ENCODE measurements around the gene DES. TPM values are rescaled to one million over a fixed set of nuclear protein-coding genes. Genes with fewer than 3 reads are reported as not detected.
A peak's percentile ranks its signal among the peaks of the same experiment; 100 is the strongest.

DES gene
- total RNA-seq, 2 experiments from 2014 or later, result not detected

DNA sequence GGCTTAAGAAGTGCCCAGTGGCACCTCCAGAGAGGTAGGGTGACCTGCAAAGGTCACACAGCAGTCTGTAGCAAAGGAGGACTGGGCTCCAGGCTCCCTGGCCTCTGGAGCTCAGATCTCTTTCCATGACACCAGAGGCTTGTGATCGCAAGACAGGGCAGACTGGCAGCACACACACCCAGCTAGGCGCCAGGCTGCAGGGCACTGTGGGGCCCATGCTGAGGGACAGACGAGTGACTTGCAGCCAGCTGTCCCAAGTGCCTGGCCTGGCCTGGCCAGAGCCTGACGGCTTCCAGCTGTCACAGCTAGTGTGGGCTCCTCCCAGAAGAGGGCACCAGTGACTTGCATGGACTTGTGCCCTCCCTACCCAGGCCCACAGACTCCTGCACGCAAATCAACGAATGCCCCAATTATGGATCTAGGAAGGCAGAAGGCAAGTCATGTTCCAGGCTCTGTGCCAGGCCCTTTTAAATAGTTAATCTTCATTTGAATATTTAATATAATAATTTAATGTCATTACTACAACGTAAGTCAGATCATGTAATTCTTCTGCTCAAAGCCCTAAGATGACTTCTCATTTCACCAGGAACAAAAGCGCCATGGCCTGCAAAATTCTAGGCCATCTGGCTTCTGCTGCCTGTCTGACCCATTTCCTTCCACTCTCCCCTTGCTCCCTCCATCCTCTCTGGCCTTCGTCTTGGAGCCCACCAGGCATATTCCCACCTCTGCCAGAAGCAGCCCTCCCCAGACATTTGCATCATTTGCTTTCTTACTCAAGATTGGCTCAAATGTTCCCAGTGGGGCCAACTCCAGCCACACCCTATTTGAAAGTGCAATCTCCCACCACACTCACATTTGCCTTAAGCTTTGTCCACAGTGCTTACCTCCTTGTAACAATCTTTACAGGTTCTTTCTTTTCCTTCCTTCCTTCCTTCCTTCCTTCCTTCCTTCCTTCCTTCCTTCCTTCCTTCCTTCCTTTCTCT is 12.7 kb downstream of the DES start:
- peak; percentile 67 for ATAC-seq (ENCODE audit: low read depth)
- no peak for DNase-seq
- peaks cover 45% of the 10 kb centered on the region for H3K27me3 Mint-ChIP-seq
- peaks cover 3% of the 10 kb centered on the region for H3K4me1 Mint-ChIP-seq
- H3K27ac Mint-ChIP-seq, result no peak overlapping the region
- POLR2A ChIA-PET, result interaction anchor here (1.6 kb wide), 1 partner anchor 27 kb away, joined by 3 read pairs; no protein-coding TSS in a partner anchor
- no peak overlapping the region for H3K4me3 Mint-ChIP-seq
- H3K9me3 Mint-ChIP-seq, result no peaks in the 10 kb centered on the region
- no peaks in the 10 kb centered on the region for H3K36me3 Mint-ChIP-seq

DNA sequence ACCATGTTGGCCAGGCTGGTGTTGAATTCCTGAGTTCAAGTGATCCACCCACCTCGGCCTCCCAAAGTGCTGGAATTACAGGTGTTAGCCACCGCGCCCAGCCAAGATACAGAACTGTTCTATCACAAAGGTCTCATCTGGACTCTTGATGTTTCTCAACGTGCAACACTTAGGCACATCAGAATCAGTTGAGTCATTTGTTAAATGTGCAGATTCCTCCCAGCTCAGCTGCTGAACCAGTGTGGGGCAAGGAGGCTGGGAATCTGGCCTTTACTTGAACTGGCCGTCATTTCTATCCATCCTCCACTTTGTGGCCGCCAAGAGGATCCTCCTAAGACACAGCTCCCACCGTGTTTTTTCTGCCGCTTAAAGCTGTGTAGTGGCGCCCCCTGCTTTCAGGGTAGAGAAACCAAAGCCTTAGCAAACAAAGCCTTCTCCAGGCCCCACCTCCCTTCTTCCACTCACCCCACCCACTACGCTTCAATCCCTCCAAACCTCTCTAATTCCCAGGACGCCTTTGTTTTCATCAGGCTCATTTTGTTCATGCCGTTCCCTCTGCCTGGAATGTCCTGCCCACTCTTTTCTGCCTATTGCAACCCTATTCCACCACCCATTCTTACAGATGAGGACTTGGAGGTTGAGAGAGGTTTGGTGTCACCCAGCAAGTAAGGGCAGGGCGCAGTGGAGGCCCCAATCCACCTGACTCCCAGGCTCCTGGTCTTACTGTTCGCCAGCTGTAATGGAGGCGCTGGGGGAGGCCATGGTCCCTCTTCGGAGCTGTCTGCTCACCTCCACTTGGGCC is 15.7 kb downstream of the DES start:
- peaks cover 3% of the 10 kb centered on the region for H3K4me1 Mint-ChIP-seq
- POLR2A ChIA-PET, result no interaction called here
- no peaks in the 10 kb centered on the region for H3K36me3 Mint-ChIP-seq
- H3K9me3 Mint-ChIP-seq, result no peaks in the 10 kb centered on the region
- DNase-seq, result no peak
- no peak overlapping the region for H3K27ac Mint-ChIP-seq
- peak; percentile 48 for ATAC-seq (ENCODE audit: low read depth)
- H3K4me3 Mint-ChIP-seq, result no peak overlapping the region
- peaks cover 33% of the 10 kb centered on the region for H3K27me3 Mint-ChIP-seq

DNA sequence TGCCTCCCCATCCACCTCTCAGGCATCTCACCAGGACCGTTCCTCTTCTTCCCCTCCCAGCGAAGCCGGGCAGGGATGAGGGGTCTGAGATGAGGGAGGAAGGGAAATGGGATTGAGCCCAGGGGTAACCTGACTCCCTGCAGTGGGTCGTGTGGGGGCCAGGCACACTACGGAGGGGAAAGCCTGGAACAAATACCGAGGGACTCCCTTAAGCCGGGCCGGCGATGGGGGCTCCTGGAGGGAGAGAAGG is 16.2 kb downstream of the DES start:
- H3K27me3 Mint-ChIP-seq, result peaks cover 33% of the 10 kb centered on the region
- no peaks in the 10 kb centered on the region for H3K9me3 Mint-ChIP-seq
- no peak overlapping the region for H3K27ac Mint-ChIP-seq
- H3K4me1 Mint-ChIP-seq, result peaks cover 3% of the 10 kb centered on the region
- ATAC-seq (ENCODE audit: low read depth) (no peak), DNase-seq (no peak)
- no peaks in the 10 kb centered on the region for H3K36me3 Mint-ChIP-seq
- POLR2A ChIA-PET, result no interaction called here
- no peak overlapping the region for H3K4me3 Mint-ChIP-seq

DNA sequence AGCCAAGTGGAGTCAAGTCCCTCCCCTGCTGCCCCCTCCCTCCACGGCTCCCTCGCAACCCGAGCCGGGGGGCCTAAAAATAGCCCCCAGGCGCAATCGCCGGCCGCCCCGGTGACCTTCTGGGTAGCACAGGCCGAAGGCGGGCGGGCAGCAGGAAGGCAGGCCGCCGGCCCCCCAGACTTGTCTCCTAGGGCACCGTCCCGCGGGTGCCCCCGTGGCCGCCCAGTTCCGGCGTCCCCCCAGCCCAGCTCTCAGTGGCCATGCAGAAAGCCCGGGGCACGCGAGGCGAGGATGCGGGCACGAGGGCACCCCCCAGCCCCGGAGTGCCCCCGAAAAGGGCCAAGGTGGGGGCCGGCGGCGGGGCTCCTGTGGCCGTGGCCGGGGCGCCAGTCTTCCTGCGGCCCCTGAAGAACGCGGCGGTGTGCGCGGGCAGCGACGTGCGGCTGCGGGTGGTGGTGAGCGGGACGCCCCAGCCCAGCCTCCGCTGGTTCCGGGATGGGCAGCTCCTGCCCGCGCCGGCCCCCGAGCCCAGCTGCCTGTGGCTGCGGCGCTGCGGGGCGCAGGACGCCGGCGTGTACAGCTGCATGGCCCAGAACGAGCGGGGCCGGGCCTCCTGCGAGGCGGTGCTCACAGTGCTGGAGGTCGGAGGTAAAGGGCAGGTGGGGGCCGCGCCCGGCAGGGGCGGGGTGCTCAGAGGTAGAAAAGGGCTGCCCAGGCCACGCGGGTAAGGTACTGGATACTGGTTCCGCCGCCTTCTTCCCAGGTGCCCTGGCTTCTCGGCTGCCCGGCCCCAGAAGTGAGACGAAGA is 16.7 kb downstream of the DES start, which contains the start of gene SPEG:
Gene SPEG (plus strand): TSS at position 126 of the 808 bp plus-strand sequence. CDS start 135 bp downstream, at position 261.
- Mint-ChIP-seq H3K27ac (no peak within 1 kb of the TSS), H3K4me1 (peaks cover 3% of the 10 kb centered on the region), H3K27me3 (peaks cover 33% of the 10 kb centered on the region), H3K4me3 (no peak within 1 kb of the TSS), H3K9me3 (no peaks in the 10 kb centered on the region), H3K36me3 (no peaks in the 10 kb centered on the region)
- POLR2A ChIA-PET, result no interaction called here
- DNase-seq, result no peak
- ATAC-seq (ENCODE audit: low read depth), result peak; percentile 26

DNA sequence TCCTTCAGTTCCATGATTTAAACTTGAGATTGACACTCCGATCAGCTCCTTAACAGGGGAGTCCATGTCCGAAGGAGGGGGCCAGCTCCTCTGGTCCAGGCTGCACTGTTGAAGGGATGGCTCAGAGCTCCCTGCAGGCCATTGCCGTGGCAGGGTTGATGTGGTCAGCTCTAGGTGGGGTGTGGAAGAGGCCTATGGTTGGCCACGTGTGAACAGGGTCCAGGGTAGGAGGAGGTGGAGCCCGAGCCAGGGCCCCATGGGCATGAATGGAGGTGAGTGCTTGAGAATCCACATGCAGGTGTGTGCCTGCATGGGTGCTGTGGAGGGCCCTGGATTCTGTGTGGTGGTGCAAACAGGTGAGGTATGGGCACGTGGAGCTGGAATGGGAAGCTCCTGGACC is 17.5 kb downstream of the DES start:
- H3K27me3 Mint-ChIP-seq, result peaks cover 38% of the 10 kb centered on the region
- ATAC-seq (ENCODE audit: low read depth) (no peak), DNase-seq (no peak)
- H3K27ac Mint-ChIP-seq, result no peak overlapping the region
- peaks cover 3% of the 10 kb centered on the region for H3K4me1 Mint-ChIP-seq
- no peaks in the 10 kb centered on the region for H3K36me3 Mint-ChIP-seq
- H3K9me3 Mint-ChIP-seq, result no peaks in the 10 kb centered on the region
- POLR2A ChIA-PET, result no interaction called here
- H3K4me3 Mint-ChIP-seq, result no peak overlapping the region

DNA sequence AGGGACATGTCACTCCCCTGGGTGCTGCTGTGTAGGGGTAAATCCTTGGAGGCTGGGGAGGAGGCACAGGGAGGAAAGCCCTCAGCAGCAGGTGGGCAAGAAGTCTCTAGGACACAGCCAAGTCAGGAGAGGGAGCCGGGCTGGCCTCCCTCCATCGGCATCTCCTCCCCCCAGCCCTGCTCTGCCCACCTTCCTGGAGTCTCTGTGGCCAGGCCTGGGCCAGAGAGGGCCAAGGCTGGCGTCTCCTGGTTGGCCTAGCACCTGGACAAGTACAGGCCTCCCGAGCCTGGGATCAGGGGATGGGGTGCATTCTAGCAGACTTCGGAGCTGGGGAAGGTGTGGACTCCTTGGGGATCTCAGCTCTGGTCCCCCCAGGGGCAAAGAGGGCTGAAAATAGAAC is 18.3 kb downstream of the DES start:
- H3K27ac Mint-ChIP-seq, result no peak overlapping the region
- DNase-seq (no peak), ATAC-seq (ENCODE audit: low read depth) (no peak)
- H3K27me3 Mint-ChIP-seq, result peaks cover 46% of the 10 kb centered on the region
- no peaks in the 10 kb centered on the region for H3K9me3 Mint-ChIP-seq
- H3K4me1 Mint-ChIP-seq, result peaks cover 6% of the 10 kb centered on the region
- H3K36me3 Mint-ChIP-seq, result no peaks in the 10 kb centered on the region
- H3K4me3 Mint-ChIP-seq, result no peak overlapping the region
- POLR2A ChIA-PET, result interaction anchor here (1.0 kb wide), 1 partner anchor 15 kb away, joined by 4 read pairs; no protein-coding TSS in a partner anchor

DNA sequence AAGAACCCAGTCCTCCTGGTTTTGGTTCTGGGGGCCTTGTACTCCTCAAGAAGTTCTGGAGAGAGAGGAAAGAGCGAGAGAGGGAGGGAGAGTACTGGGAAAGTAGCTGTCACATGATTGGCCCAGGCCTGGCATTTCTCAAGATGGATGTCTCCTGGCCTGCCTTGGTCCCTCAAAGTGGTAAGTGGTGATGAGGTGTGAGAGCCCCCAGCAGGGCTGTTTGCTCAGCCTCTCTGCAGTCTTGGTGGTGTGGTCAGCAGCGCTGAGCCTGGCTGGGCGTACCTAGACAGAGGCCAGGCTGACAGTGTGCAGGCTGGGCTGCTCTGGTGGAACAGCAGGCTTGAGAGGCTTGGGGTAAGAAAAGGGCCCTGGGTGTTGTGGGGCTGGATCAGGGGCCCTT is 19.0 kb downstream of the DES start:
- POLR2A ChIA-PET, result interaction anchor here (1.0 kb wide), 1 partner anchor 15 kb away, joined by 4 read pairs; no protein-coding TSS in a partner anchor
- Mint-ChIP-seq H3K27ac (no peak overlapping the region), H3K27me3 (peaks cover 47% of the 10 kb centered on the region), H3K4me1 (peaks cover 6% of the 10 kb centered on the region), H3K4me3 (no peak overlapping the region), H3K36me3 (no peaks in the 10 kb centered on the region), H3K9me3 (no peaks in the 10 kb centered on the region)
- no peak for ATAC-seq (ENCODE audit: low read depth)
- DNase-seq, result no peak

DNA sequence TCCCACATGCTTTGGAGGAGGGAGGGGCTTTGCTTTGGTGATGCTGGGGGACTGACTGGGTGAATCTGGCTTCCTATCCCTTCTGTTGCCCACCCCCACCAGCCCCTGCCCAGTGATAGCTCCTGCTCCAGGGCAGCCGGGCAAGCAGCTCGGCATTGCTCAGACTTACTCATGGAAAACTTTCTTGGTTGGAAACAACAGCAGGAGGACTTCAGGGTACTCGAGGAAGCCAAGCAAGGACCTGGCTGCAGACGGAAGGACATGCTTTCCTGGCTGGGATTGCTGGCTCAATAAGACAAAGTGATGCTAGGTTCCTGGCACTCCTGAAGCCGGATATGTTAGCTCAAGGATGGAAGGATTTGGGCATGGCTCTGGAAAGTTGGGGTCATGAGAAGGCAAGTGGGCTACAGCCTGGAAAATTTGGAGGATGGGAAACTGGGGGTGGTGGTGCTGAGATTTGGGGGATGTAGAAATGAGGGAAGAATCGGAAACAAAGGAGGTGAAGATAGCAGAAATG is 19.6 kb downstream of the DES start:
- H3K36me3 Mint-ChIP-seq, result no peaks in the 10 kb centered on the region
- POLR2A ChIA-PET, result no interaction called here
- H3K9me3 Mint-ChIP-seq, result no peaks in the 10 kb centered on the region
- no peak for ATAC-seq (ENCODE audit: low read depth)
- H3K4me1 Mint-ChIP-seq, result peaks cover 9% of the 10 kb centered on the region
- H3K4me3 Mint-ChIP-seq, result no peak overlapping the region
- no peak overlapping the region for H3K27ac Mint-ChIP-seq
- H3K27me3 Mint-ChIP-seq, result peaks cover 47% of the 10 kb centered on the region
- no peak for DNase-seq

DNA sequence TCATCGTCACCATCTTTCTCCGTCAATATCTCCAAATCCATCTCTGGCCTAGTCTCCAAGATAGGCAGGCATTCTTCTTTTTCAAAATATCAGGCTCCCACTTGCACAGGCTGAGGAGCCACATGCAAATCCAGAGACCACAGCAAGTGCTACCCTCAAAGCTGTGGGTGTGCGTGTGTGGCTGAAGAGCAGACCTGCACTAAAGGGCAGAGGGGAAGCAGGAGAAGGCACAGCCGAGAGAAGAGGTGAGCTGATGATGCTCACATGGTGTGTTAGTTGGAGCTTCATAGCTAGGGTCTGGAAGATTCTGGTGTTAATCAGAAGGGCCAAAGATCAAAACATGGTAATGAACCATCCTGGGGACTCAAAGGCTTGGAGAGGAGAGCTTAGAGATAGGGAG is 20.3 kb downstream of the DES start:
- no peak for ATAC-seq (ENCODE audit: low read depth)
- peaks cover 10% of the 10 kb centered on the region for H3K4me1 Mint-ChIP-seq
- H3K4me3 Mint-ChIP-seq, result no peak overlapping the region
- peaks cover 45% of the 10 kb centered on the region for H3K27me3 Mint-ChIP-seq
- H3K9me3 Mint-ChIP-seq, result no peaks in the 10 kb centered on the region
- POLR2A ChIA-PET, result no interaction called here
- H3K27ac Mint-ChIP-seq, result no peak overlapping the region
- no peak for DNase-seq
- H3K36me3 Mint-ChIP-seq, result no peaks in the 10 kb centered on the region

DNA sequence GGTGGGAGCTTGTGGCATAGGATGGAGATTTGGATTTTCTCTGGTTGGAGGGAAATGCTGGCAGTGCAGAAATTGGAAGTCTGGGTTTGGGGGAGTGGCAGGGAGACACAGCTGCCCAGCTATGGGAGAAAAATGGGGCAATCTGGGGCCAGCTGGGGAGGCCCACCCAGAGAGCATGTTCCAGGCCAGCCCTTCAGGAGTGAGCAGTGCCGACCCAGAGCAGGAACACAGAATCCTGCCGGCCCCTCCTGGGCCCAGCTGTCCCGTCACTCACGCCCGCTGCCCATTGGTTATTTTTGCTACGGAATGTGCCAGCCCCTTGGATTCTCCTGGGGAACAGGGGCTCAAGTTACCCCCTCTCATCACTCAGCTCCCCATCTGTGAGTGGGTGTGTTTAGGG is 21.3 kb downstream of the DES start:
- POLR2A ChIA-PET, result no interaction called here
- Mint-ChIP-seq H3K27me3 (peaks cover 35% of the 10 kb centered on the region), H3K36me3 (no peaks in the 10 kb centered on the region), H3K9me3 (no peaks in the 10 kb centered on the region), H3K4me1 (peaks cover 7% of the 10 kb centered on the region), H3K27ac (no peak overlapping the region), H3K4me3 (no peak overlapping the region)
- DNase-seq (no peak), ATAC-seq (ENCODE audit: low read depth) (no peak)

DNA sequence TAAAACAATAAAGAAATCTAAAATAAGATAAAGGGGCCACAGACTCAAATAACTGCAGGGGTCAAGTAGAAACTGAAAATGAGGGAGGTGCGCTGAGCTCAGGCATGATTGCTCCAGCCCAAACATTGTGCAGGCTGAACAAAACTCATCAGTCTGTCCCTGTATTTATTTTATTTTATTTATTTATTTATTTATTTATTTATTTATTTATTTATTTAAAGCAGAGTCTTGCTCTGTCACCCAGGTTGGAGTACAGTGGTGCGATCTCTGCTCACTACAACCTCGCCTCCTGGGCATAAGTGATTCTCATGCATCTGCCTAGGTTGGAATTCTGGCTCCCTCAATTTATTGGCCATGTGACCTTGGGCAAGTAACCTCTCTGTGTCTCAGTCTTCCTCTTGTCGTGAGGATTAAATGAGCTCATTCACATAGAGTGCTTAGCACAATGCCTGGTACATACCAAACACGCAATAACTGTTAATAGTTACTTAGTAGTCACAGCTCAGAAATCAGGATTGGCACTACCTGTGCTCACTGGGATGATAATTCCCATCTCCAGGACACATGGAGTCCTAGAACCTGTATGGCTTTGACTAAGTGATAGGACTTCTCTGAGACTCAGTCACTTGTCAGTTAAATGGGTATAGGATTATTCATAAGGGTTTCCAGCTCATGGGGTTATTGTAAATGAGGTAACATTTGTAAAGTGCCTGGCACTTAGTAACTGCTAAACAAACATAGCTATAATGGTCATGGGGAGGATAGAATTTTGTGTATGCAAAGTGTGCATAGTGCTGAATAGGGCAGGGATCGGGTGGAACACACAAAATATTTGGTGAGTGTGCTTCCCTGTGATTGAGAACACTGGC is 22.4 kb downstream of the DES start:
- Mint-ChIP-seq H3K27ac (peak overlapping the region; percentile 51), H3K36me3 (no peaks in the 10 kb centered on the region), H3K4me1 (peaks cover 7% of the 10 kb centered on the region), H3K4me3 (peak overlapping the region; percentile 81), H3K27me3 (peaks cover 34% of the 10 kb centered on the region), H3K9me3 (no peaks in the 10 kb centered on the region)
- DNase-seq (no peak), ATAC-seq (ENCODE audit: low read depth) (no peak)
- POLR2A ChIA-PET, result interaction anchor here (0.8 kb wide), 1 partner anchor 17 kb away, joined by 3 read pairs; no protein-coding TSS in a partner anchor

All from activated naive CD8-positive, alpha-beta T cell treated with anti-CD3 and anti-CD28 coated beads, Interleukin-2, amount 10 ng/mL, durations not matched to agents 7 days and 5 days (primary cell).